ENCODE measurements around the gene RAB7A. TPM values are rescaled to one million over a fixed set of nuclear protein-coding genes. Genes with fewer than 3 reads are reported as not detected.

Gene RAB7A
- total RNA-seq, 1 experiment from 2014 or later: 172 TPM

GRCh38 chr3:128814519-128815317 lies 88.7 kb downstream of the RAB7A start:
- Mint-ChIP-seq H3K4me3 (ENCODE audit: unreplicated experiment) (no peak overlapping the region), H3K4me1 (ENCODE audit: insufficient read depth, unreplicated experiment) (no peaks in the 10 kb centered on the region), H3K9me3 (ENCODE audit: unreplicated experiment) (no peaks in the 10 kb centered on the region), H3K36me3 (ENCODE audit: insufficient read depth, unreplicated experiment) (peaks cover 78% of the 10 kb centered on the region), H3K27me3 (ENCODE audit: insufficient read depth, unreplicated experiment) (no peaks in the 10 kb centered on the region), H3K27ac (ENCODE audit: low read depth, unreplicated experiment) (no peak overlapping the region)
- CTCF ChIA-PET: interaction anchor here (0.8 kb wide), 1 partner anchor 134 kb away, joined by 3 read pairs; no protein-coding TSS in a partner anchor
- BruUV-seq (replicated peaks): no TSS peak
- POLR2A ChIA-PET: interaction anchor here (0.6 to 1.2 kb wide), 2 partner anchors 64 to 88 kb away, joined by 3 to 8 read pairs; partner anchors contain the start of gene RAB7A
- no peak for TF ChIP-seq CTCF (IDR thresholded peaks at IDR 0.05; ENCODE audit: unreplicated experiment)
- intact Hi-C loops (cut with micrococcal nuclease): no loop called here
- DNase-seq (ENCODE audit: unreplicated experiment): no peak

- Mint-ChIP-seq H3K9me3 (ENCODE audit: unreplicated experiment) (no peaks in the 10 kb centered on the region), H3K4me1 (ENCODE audit: insufficient read depth, unreplicated experiment) (no peaks in the 10 kb centered on the region), H3K4me3 (ENCODE audit: unreplicated experiment) (no peak overlapping the region), H3K36me3 (ENCODE audit: insufficient read depth, unreplicated experiment) (peaks cover 77% of the 10 kb centered on the region), H3K27me3 (ENCODE audit: insufficient read depth, unreplicated experiment) (no peaks in the 10 kb centered on the region), H3K27ac (ENCODE audit: low read depth, unreplicated experiment) (no peak overlapping the region)
- BruUV-seq (replicated peaks): no TSS peak
- POLR2A ChIA-PET: interaction anchor here (0.6 kb wide), 2 partner anchors 17 to 89 kb away, joined by 3 read pairs; partner anchors contain the start of gene RAB7A
- no peak for TF ChIP-seq CTCF (IDR thresholded peaks at IDR 0.05; ENCODE audit: unreplicated experiment)
- DNase-seq (ENCODE audit: unreplicated experiment): no peak
- intact Hi-C loops (cut with micrococcal nuclease): no loop called here
- CTCF ChIA-PET: interaction anchor here (0.6 to 0.8 kb wide), 3 partner anchors 71 to 135 kb away, joined by 3 to 5 read pairs (median 3); no protein-coding TSS in a partner anchor
These were observed 89.5 kb downstream of the RAB7A start for GRCh38 chr3:128815318-128816064.

GRCh38 chr3:128818186-128818787 lies 92.3 kb downstream of the RAB7A start:
- Mint-ChIP-seq H3K27ac (ENCODE audit: low read depth, unreplicated experiment) (no peak overlapping the region), H3K4me1 (ENCODE audit: insufficient read depth, unreplicated experiment) (no peaks in the 10 kb centered on the region), H3K9me3 (ENCODE audit: unreplicated experiment) (no peaks in the 10 kb centered on the region), H3K36me3 (ENCODE audit: insufficient read depth, unreplicated experiment) (peaks cover 54% of the 10 kb centered on the region), H3K27me3 (ENCODE audit: insufficient read depth, unreplicated experiment) (no peaks in the 10 kb centered on the region), H3K4me3 (ENCODE audit: unreplicated experiment) (no peak overlapping the region)
- POLR2A ChIA-PET: interaction anchor here (1.3 kb wide), 1 partner anchor 138 kb away, joined by 4 read pairs; no protein-coding TSS in a partner anchor
- no TSS peak for BruUV-seq (replicated peaks)
- CTCF ChIA-PET: interaction anchor here (0.7 to 0.9 kb wide), 2 partner anchors 75 to 138 kb away, joined by 3 to 4 read pairs; no protein-coding TSS in a partner anchor
- intact Hi-C loops (cut with micrococcal nuclease): no loop called here
- DNase-seq (ENCODE audit: unreplicated experiment): no peak
- no peak for TF ChIP-seq CTCF (IDR thresholded peaks at IDR 0.05; ENCODE audit: unreplicated experiment)
